Measurements from ENCODE around the gene ATF6. TPM values are rescaled to one million over a fixed set of nuclear protein-coding genes. Genes with fewer than 3 reads are reported as not detected.

The ATF6 gene
- total RNA-seq, 1 donor from 2014 or later: 20.6 TPM

DNA sequence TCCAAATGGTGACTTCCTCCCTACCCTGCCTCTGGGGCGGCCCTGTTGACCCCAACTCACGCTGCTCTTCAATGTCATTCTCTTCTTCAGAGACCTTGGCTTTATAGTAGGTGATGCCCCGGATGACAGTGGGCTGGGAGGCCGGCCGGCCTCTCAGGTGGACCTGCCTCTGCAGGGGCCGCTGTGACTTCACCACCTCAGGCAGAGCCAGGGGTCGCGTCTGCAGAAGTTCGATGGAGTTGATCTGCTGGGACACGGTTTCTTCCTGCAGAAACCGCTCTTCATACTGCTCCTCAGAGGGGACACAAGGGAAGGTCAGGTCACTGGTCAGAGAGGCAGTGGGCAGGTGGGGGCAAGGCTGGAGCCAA lies 233.9 kb downstream of the ATF6 start:
- TF ChIP-seq, protein P1, sequence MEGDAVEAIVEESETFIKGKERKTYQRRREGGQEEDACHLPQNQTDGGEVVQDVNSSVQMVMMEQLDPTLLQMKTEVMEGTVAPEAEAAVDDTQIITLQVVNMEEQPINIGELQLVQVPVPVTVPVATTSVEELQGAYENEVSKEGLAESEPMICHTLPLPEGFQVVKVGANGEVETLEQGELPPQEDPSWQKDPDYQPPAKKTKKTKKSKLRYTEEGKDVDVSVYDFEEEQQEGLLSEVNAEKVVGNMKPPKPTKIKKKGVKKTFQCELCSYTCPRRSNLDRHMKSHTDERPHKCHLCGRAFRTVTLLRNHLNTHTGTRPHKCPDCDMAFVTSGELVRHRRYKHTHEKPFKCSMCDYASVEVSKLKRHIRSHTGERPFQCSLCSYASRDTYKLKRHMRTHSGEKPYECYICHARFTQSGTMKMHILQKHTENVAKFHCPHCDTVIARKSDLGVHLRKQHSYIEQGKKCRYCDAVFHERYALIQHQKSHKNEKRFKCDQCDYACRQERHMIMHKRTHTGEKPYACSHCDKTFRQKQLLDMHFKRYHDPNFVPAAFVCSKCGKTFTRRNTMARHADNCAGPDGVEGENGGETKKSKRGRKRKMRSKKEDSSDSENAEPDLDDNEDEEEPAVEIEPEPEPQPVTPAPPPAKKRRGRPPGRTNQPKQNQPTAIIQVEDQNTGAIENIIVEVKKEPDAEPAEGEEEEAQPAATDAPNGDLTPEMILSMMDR (conservative IDR thresholded peaks at IDR 0.05; ENCODE audit: low read depth, low read length): no peak
- H3K4me3 ChIP-seq (ENCODE audit: low read depth, low read length): no peak overlapping the region
- DNase-seq (ENCODE audit: low read depth): no peak

DNA sequence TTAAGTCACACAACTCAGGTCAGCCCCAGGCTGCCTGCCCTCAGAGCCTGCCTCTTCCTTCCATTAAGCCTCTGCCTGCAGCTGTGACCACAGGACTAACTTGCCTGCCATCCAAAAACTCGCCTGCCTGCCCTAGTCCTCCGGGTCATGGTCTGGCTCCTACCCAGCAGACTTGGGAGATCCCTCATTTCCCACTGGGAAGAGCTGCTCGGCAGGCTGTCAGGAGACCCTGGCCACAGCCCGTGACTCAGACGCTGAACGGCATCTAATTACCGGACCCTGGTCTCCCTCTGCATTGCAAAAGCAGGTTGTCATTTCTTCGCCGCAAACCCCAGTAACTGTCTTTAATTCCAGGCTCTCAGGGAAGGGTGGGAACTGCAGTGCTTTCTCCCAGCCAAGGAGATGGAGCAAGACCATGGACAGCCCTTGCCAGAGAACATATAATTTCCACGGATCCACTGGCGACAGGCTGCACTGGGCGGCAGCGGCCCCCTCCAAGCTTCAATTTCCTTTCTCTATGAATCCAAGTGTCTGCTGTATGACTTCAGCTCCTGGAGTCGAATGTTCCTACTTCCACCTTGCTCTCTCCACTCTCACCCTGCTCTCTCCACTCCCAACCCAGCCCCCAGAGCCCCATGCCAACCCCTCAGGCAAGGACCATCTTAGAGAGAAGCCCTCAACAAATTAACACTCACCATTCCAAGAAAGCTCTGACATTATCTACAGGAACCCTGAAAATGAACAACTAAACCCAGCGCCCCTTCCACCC lies 237.1 kb downstream of the ATF6 start:
- H3K4me3 ChIP-seq (ENCODE audit: low read depth, low read length): no peak overlapping the region
- TF ChIP-seq, protein P1 (conservative IDR thresholded peaks at IDR 0.05; ENCODE audit: low read depth, low read length): no peak
- peak; percentile 56 for DNase-seq (ENCODE audit: low read depth)

DNA sequence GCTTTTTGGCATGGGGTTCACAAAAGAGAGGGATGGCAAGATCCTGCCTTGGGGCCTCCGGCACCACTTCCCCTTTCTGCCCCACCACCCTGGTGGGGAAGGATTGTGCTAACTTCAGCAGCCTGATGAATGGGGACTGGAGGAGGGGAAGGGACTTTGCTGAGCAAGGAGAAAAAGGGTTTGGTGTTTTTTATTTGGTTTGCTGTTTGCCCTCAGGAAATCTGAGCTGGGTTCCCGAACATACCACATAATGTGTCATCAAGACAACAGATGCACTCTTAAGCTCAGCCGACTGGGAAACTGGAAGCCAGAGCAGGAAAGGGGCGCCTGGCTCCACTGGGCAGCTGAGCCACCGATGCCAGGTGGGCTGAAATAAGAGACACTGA lies 237.7 kb downstream of the ATF6 start:
- H3K4me3 ChIP-seq (ENCODE audit: low read depth, low read length): no peak overlapping the region
- TF ChIP-seq, protein P1 (conservative IDR thresholded peaks at IDR 0.05; ENCODE audit: low read depth, low read length): no peak
- peak; percentile 49 for DNase-seq (ENCODE audit: low read depth)

DNA sequence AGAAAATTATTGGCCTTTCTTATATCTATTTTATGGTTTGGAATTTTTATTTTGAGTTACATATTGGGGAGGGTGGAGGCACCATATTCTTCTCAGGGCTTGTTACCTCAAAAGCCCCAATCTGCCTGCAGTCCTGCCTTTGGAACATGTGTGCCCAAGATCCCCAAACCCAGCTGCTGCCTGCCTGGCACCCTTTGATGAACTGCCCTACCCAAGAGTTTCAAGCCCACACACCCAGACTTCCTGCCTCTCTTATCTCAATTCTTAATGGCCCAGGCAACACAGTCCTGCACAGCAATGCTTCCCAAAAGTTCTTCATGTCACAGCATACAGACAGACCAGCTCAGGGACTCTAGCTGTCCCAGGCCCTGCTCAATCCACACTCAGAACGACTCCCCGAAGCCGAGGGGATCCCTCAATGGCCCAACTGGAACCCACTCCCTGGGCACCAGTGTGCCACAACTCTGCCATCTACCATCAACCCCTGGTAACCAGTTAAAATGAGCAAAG lies 238.4 kb downstream of the ATF6 start:
- TF ChIP-seq, protein P1 (conservative IDR thresholded peaks at IDR 0.05; ENCODE audit: low read depth, low read length): no peak
- DNase-seq (ENCODE audit: low read depth): no peak
- H3K4me3 ChIP-seq (ENCODE audit: low read depth, low read length): no peak overlapping the region

DNA sequence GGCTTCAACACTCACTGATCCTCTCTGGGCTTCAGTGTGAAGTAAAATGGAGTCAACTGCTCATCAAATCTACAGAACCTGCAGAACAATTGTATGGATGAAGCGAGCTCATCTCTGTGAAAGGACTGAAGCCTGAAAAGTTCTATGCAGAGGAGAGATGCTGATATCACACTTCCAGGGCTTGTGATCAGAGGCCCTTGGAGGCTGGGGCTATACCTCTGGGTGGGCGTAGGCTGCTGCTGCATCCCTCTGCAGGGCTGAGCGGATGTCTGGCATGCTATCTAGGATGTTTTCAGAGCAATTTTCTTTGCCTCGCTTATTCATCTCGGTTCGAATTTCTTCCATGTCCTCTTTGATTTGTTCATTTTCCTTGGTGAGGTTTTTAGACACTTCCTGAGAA lies 240.0 kb downstream of the ATF6 start:
- H3K4me3 ChIP-seq (ENCODE audit: low read depth, low read length): no peak overlapping the region
- TF ChIP-seq, protein P1 (conservative IDR thresholded peaks at IDR 0.05; ENCODE audit: low read depth, low read length): no peak
- no peak for DNase-seq (ENCODE audit: low read depth)

DNA sequence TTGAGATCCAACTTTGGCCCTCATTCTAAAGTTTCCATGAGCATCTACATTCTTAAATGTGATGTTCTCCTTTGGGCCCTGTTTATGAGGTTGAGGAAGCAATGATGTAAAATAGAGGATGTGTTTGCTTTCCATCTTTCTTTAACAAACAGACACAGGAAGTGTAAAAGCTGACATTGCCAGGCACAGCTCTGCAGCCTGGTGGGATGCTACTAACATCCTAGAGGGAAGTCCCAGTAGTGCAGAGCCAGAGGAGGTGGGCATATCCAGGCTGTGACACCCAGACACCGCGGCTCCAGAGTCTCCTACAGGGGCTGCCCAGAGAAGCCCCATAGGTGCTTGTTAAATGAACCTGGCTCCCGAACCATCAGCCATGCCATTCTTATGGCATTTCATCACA lies 241.3 kb downstream of the ATF6 start:
- no peak overlapping the region for H3K4me3 ChIP-seq (ENCODE audit: low read depth, low read length)
- TF ChIP-seq, protein P1 (conservative IDR thresholded peaks at IDR 0.05; ENCODE audit: low read depth, low read length): no peak
- no peak for DNase-seq (ENCODE audit: low read depth)

DNA sequence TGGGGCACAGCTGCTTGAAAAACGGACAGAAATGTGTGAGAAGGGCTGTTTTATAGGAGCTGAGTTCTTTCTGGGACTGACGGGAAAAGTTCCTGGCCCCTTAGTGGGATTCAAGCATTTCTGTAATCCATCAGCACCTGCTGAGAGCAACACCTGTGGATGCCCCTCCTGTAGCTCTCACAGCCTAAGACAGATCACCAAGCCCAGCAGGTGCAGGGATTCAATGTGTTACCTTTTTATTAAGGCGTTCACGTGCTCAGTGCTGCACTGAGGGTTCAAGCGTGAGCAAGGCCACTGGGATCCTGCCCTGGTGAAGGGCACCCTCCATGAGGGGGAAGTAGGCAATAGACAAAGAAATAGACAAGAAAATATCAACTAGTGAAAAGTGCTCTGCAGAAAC lies 242.7 kb downstream of the ATF6 start:
- TF ChIP-seq, protein P1 (conservative IDR thresholded peaks at IDR 0.05; ENCODE audit: low read depth, low read length): no peak
- no peak overlapping the region for H3K4me3 ChIP-seq (ENCODE audit: low read depth, low read length)
- DNase-seq (ENCODE audit: low read depth): no peak

Measured in epithelial cell of proximal tubule (primary cell).